Natural killer cell (primary cell): ENCODE results near the gene MROH7. TPM values are rescaled to one million over a fixed set of nuclear protein-coding genes. Genes with fewer than 3 reads are reported as not detected.

Source experiments
- ATAC-seq, 3 donors: fragments of 150-1000 bp in 2 of 3; fragments of 200-7000 bp in 1 of 3; cut with Tn5 transposase; 1 replicate in 1 of 3; 2 replicates in 2 of 3; pipeline ENCODE4 v1.10.0; 2021; ENCODE audit warnings: mild to moderate bottlenecking in 2 of 3, moderate library complexity in 2 of 3
- DNase-seq, 2 donors: peaks; one replicate each; pipeline versions ENCODE4 v3.0.0 to v3.0.0-alpha.2; 2013 to 2021; ENCODE audit warnings: mixed read lengths in 1 of 2
- H3K27ac ChIP-seq: one replicate; pipeline ENCODE4 v1.5.1; 2013; ENCODE audit warnings: mild to moderate bottlenecking, low read length
- H3K27me3 ChIP-seq: one replicate; pipeline ENCODE4 v1.6.1; 2013; ENCODE audit warnings: low read length; ENCODE audit not compliant: control insufficient read depth, insufficient read depth
- H3K36me3 ChIP-seq: one replicate; pipeline ENCODE4 v1.6.1; 2013; ENCODE audit warnings: low read length; ENCODE audit not compliant: control insufficient read depth, insufficient read depth
- H3K4me1 ChIP-seq: one replicate; pipeline ENCODE4 v1.6.1; 2013; ENCODE audit warnings: low read length; ENCODE audit not compliant: control insufficient read depth, insufficient read depth
- H3K4me3 ChIP-seq: one replicate; pipeline ENCODE4 v1.5.1; 2013; ENCODE audit warnings: low read length
- H3K9me3 ChIP-seq: one replicate; pipeline ENCODE4 v1.6.1; 2013; ENCODE audit warnings: low read length; ENCODE audit not compliant: control insufficient read depth, insufficient read depth
- H3K27ac Mint-ChIP-seq, 2 donors: one replicate each; pipeline ENCODE4 v1.8.0; 2022; ENCODE audit warnings: mild to moderate bottlenecking in 2 of 2, mixed read lengths in 2 of 2, moderate library complexity in 1 of 2
- H3K27me3 Mint-ChIP-seq, 2 donors: one replicate each; pipeline ENCODE4 v1.8.0; 2022; ENCODE audit warnings: low read depth in 2 of 2, mixed read lengths in 2 of 2
- H3K36me3 Mint-ChIP-seq: one replicate; pipeline ENCODE4 v1.8.0; 2022; ENCODE audit warnings: mixed read lengths
- H3K4me1 Mint-ChIP-seq, 2 donors: one replicate each; pipeline ENCODE4 v1.8.0; 2022; ENCODE audit warnings: mixed read lengths in 2 of 2
- H3K4me3 Mint-ChIP-seq: one replicate; pipeline ENCODE4 v1.8.0; 2022; ENCODE audit warnings: mild to moderate bottlenecking, moderate library complexity, mixed read lengths
- H3K9me3 Mint-ChIP-seq, 2 donors: one replicate each; pipeline ENCODE4 v1.8.0; 2022; ENCODE audit warnings: mixed read lengths in 2 of 2
- CTCF ChIP-seq: fragments of 200-600 bp; IDR thresholded peaks from one replicate; pipeline ENCODE4 v1.8.0; 2022; ENCODE audit warnings: antibody characterized with exemption
- WGBS: methylation state at CpG from one replicate; pipeline ENCODE4 v1.1.7; 2013; ENCODE audit warnings: missing lambda C conversion rate; ENCODE audit not compliant: insufficient coverage; 5-methylcytosine and 5-hydroxymethylcytosine counted together
- intact Hi-C: fragments of 100-400 bp; cut with micrococcal nuclease; formaldehyde crosslinking; loops from one replicate; pipeline ENCODE4 v1.14.2; 2022
- total RNA-seq, 4 donors: library from RNA; stranded (reverse); fragments of 120-200 nt in 1 of 4; gene quantifications; one replicate each; pipeline versions ENCODE4 v1.2.3 to v1.2.4, GENCODE V29; 2013 to 2022

MROH7 gene
- total RNA-seq, 3 donors from 2014 or later (not counting 1 experiment from before 2014, with no cell fraction given) = 0.16 to 0.88 (median 0.33) TPM

- Histone ChIP-seq H3K27me3 (no peaks in the 10 kb centered on the region), H3K36me3 (no peaks in the 10 kb centered on the region), H3K4me3 (no peak overlapping the region), H3K4me1 (no peaks in the 10 kb centered on the region), H3K27ac (no peak overlapping the region), H3K9me3 (no peaks in the 10 kb centered on the region)
- intact Hi-C loops = no loop called here
- H3K4me3 Mint-ChIP-seq = no peak overlapping the region
- H3K4me1 Mint-ChIP-seq = no peaks in the 10 kb centered on the region
- no peaks in the 10 kb centered on the region for H3K9me3 Mint-ChIP-seq
- TF ChIP-seq CTCF = no peak
- ATAC-seq (no peak), DNase-seq (no peak)
- peaks cover 5 to 8% of the 10 kb centered on the region in 2 donors for H3K27me3 Mint-ChIP-seq
- no peak overlapping the region for H3K27ac Mint-ChIP-seq
- 94% methylated on average over 8 of the region's 8 CpGs for WGBS
- no peaks in the 10 kb centered on the region for H3K36me3 Mint-ChIP-seq
These were observed 27.0 kb upstream of the MROH7 start for GRCh38 chr1:54614563-54614962.

DNA sequence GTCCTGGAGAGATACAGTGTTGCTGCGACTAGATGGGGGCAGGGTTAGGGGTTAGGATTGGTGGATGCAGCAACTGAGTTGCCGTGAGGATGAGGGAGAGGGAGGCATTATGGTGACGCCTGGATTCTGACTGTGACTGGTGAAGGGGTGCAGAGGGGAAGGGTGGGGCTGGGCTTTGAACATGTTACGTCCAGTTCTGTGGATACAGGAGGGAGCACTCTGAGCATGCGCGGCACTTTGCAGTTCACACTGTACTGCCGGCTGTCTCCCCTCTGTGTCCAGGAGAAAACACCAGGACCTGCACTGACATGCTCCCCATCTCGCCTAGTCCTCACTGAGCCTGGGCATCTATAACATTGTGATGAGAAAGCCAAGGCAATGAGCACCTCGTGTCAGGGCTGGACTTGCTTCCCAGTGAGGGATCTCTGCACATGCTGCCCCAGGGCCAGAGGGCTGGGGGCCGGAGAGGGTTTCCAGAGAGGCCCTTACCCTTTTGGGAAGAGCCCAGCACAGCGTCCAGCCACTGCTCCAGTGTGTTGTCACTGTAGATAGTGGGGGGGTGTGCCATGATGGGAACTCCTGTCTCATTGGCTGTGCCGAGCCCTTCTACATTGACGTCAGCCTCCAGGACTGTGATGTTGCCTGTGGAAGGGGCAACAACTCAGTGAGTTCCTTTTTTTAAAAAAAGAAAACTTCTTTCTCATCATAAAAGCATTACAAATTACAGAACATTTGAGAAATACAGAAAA, 25.9 kb upstream of the MROH7 start:
- TF ChIP-seq CTCF = no peak
- H3K4me1 Mint-ChIP-seq = no peaks in the 10 kb centered on the region
- intact Hi-C loops = no loop called here
- no peaks in the 10 kb centered on the region for H3K36me3 ChIP-seq
- H3K4me3 ChIP-seq = no peak overlapping the region
- no peaks in the 10 kb centered on the region for H3K27me3 ChIP-seq
- no peak overlapping the region for H3K27ac ChIP-seq
- 90% methylated on average over 13 of the region's 13 CpGs for WGBS
- H3K4me3 Mint-ChIP-seq = no peak overlapping the region
- no peak for ATAC-seq
- no peaks in the 10 kb centered on the region for H3K36me3 Mint-ChIP-seq
- no peaks in the 10 kb centered on the region for H3K9me3 ChIP-seq
- H3K4me1 ChIP-seq = no peaks in the 10 kb centered on the region
- DNase-seq = no peak
- H3K9me3 Mint-ChIP-seq = no peaks in the 10 kb centered on the region
- H3K27ac Mint-ChIP-seq = no peak overlapping the region
- H3K27me3 Mint-ChIP-seq = peaks cover 5 to 8% of the 10 kb centered on the region in 2 donors

DNA sequence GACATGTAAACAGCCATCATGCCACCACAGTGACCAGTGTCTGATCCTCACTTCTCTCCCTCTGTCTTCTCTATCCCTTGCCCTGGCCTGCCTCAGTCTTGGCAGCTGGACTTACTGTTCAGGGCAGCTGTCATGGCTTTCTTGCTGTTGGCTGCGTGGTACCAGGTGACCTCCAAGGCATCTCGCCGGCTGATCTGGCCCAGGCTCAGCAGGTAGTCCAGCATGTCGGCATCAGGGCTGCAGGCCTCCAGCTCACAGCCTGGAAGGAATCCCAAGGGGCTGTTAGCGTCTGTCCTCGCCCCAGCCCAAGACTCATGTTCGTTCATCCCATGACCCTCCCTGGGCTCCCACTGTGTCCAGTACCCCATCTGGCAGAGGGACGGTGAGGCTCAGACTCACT, 21.8 kb upstream of the MROH7 start:
- H3K27ac Mint-ChIP-seq = no peak overlapping the region

More for the DNA sequence above, 21.8 kb upstream of the MROH7 start:
- no peak for DNase-seq
- H3K27me3 Mint-ChIP-seq = peaks cover 5 to 8% of the 10 kb centered on the region in 2 donors
- Histone ChIP-seq H3K4me1 (no peaks in the 10 kb centered on the region), H3K36me3 (no peaks in the 10 kb centered on the region), H3K27me3 (no peaks in the 10 kb centered on the region), H3K27ac (no peak overlapping the region), H3K9me3 (no peaks in the 10 kb centered on the region), H3K4me3 (no peak overlapping the region)
- TF ChIP-seq CTCF = no peak
- no peaks in the 10 kb centered on the region for H3K36me3 Mint-ChIP-seq
- H3K9me3 Mint-ChIP-seq = no peaks in the 10 kb centered on the region
- 85% methylated on average over 8 of the region's 8 CpGs for WGBS
- H3K4me3 Mint-ChIP-seq = no peak overlapping the region
- intact Hi-C loops = no loop called here
- ATAC-seq = no peak
- no peaks in the 10 kb centered on the region for H3K4me1 Mint-ChIP-seq
